ENCODE measurements around the gene NPHS1. TPM values are rescaled to one million over a fixed set of nuclear protein-coding genes. Genes with fewer than 3 reads are reported as not detected.
A peak's percentile ranks its signal among the peaks of the same experiment; 100 is the strongest.

NPHS1 gene
- total and polyA plus RNA-seq, 9 of the 15 experiments (the other 6 are each of a cell fraction or from before 2014, with no cell fraction given): 0.01 to 0.28 (median 0.14) TPM; not detected in 5

GRCh38 chr19:35898499-35898809 is 46.1 kb upstream of the NPHS1 start:
- peaks cover 35% of the 10 kb centered on the region; the same call in 1 of the 3 replicates for H3K36me3 ChIP-seq (ENCODE audit: control insufficient read depth, insufficient read depth, low read length)
- no peaks in the 10 kb centered on the region for H3K9me1 ChIP-seq (ENCODE audit: control insufficient read depth, insufficient read depth, low read length)
- H3K4me1 ChIP-seq (replicated peaks in 1 of 2; ENCODE audit: control insufficient read depth in 2 of 2, insufficient read depth in 2 of 2, low read length in 2 of 2): peaks cover 13 to 33% of the 10 kb centered on the region in 2 experiments; a peak in 4 of 5 replicates
- H3K9me3 ChIP-seq (replicated peaks; ENCODE audit: control insufficient read depth, insufficient read depth, low read depth, low read length): no peaks in the 10 kb centered on the region
- no peak for TF ChIP-seq RAD51 (IDR thresholded peaks at IDR 0.05; ENCODE audit: borderline replicate concordance, low read depth)
- TF ChIP-seq RB1 (IDR thresholded peaks at IDR 0.05; ENCODE audit: low read depth): no peak
- no peak for TF ChIP-seq BDP1 (IDR thresholded peaks at IDR 0.05; ENCODE audit: insufficient read depth, insufficient read length)
- no peak for TF ChIP-seq HNRNPL (IDR thresholded peaks at IDR 0.05; ENCODE audit: low read depth, low read length)
- TF ChIP-seq ZNF780A (CRISPR knock-in tag; IDR thresholded peaks at IDR 0.05): no peak
- TF ChIP-seq TEAD4 (IDR thresholded peaks at IDR 0.05; ENCODE audit: low read length): no peak
- no peak for TF ChIP-seq TEAD4 (CRISPR knock-in tag; IDR thresholded peaks at IDR 0.05; ENCODE audit: borderline replicate concordance)
- no peak for TF ChIP-seq CREB3 (tag; conservative IDR thresholded peaks at IDR 0.05; ENCODE audit: low read depth)
- TF ChIP-seq SUPT5H (IDR thresholded peaks at IDR 0.05): no peak
- TF ChIP-seq HINFP (tag; conservative IDR thresholded peaks at IDR 0.05; ENCODE audit: low read depth): no peak
- no peak for TF ChIP-seq HDAC6 (IDR thresholded peaks at IDR 0.05; ENCODE audit: low read depth, low read length)
- no peak for TF ChIP-seq ETV6 (IDR thresholded peaks at IDR 0.05; ENCODE audit: borderline replicate concordance in 1 of 2, low read depth in 2 of 2, low read length in 1 of 2)
- no peak for TF ChIP-seq ETV6 (CRISPR knock-in tag; IDR thresholded peaks at IDR 0.05; ENCODE audit: borderline replicate concordance)
- TF ChIP-seq U2AF2 (optimal IDR thresholded peaks at IDR 0.05; ENCODE audit: low read depth, low read length): no peak
- TF ChIP-seq HDAC3 (IDR thresholded peaks at IDR 0.05; ENCODE audit: borderline replicate concordance, partially characterized antibody): no peak
- TF ChIP-seq ELF2 (CRISPR knock-in tag; IDR thresholded peaks at IDR 0.05): no peak
- no peak for TF ChIP-seq ZNF212 (CRISPR knock-in tag; IDR thresholded peaks at IDR 0.05)
- no peak for TF ChIP-seq BACH1 (tag; IDR thresholded peaks at IDR 0.05)
- TF ChIP-seq ZNF41 (CRISPR knock-in tag; conservative IDR thresholded peaks at IDR 0.05): no peak
- no peak overlapping the region for H3K4me2 ChIP-seq (ENCODE audit: insufficient read depth, low read length)
- 85% methylated on average over 17 of the region's 17 CpGs for WGBS (ENCODE audit: insufficient coverage, low coverage, missing lambda C conversion rate)
- no peak overlapping the region for H2AFZ ChIP-seq (ENCODE audit: low read depth, low read length)
- no peak for DNase-seq (ENCODE audit: extremely low read depth in 1 of 4, low spot score in 3 of 4)
- H3K27ac ChIP-seq (ENCODE audit: extremely low read depth, low read depth, low read length): no peak overlapping the region
- H3K27me3 ChIP-seq (ENCODE audit: control insufficient read depth in 2 of 2, insufficient read depth in 2 of 2, low read length in 2 of 2): no peaks in the 10 kb centered on the region
- no peak for FAIRE-seq
- ATAC-seq: no peak
- in situ Hi-C loops (cut with MboI): no loop called here
- intact Hi-C loops (cut with micrococcal nuclease): no loop called here
- H3K4me3 ChIP-seq: peak overlapping the region; percentile 97; the same call in 1 of the 2 replicates
- H4K20me1 ChIP-seq (replicated peaks; ENCODE audit: control insufficient read depth, insufficient read depth, low read length): no peaks in the 10 kb centered on the region
- H3K79me2 ChIP-seq (ENCODE audit: control insufficient read depth, insufficient read depth, low read length): peaks cover 19% of the 10 kb centered on the region; the same call in 2 of the 3 replicates
- ChIA-PET POLR2A (no interaction called here), CTCF (ENCODE audit: low intra/inter-chr PET ratio) (no interaction called here)
- no TSS peak for BruUV-seq (replicated peaks)
- H3K9ac ChIP-seq (ENCODE audit: insufficient read depth in 1 of 2, low read depth in 2 of 2, low read length in 2 of 2): peak overlapping the region in 1 of 2 experiments; percentile 95; a peak in 2 of 4 replicates

All from K562 (cell line).